Cerebellar cortex (tissue), 1 donor: ENCODE measurements around the gene NXF3.
"Not testable (repeated sequence)": the region's sequence is repeated elsewhere in the genome, so short reads cannot be mapped to it uniquely, and the experiment has no call there.

ENCODE experiments used
- DNase-seq: peaks from one replicate; pipeline ENCODE4 v3.0.0-alpha.2; 2015; ENCODE audit warnings: low spot score

NXF3 gene

DNA sequence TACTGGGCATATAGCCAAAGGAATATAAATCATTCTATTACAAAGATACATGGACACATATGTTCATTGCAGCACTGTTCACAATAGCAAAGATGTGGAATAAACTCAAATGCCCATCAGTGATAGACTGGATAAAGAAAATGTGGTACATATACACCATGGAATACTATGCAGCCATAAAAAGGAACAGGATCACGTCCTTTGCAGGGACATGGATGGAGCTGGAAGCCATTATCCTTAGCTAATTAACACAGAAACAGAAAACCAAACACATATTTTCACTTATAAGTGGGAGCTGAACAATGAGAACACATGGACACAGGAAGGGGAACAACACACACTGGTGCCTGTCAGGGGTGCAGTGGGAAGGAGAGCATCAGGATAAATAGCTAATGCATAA lies 59.6 kb downstream of the NXF3 start:
- not testable (repeated sequence) for DNase-seq
